ENCODE data around the gene RPS6KA3.
A peak's percentile ranks its signal among the peaks of the same experiment; 100 is the strongest.

RPS6KA3 gene

GRCh38 chrX:20159797-20160385 lies 106.8 kb downstream of the RPS6KA3 start:
- CTCF ChIA-PET: no interaction called here
- POLR2A ChIA-PET: no interaction called here
- no peaks in the 10 kb centered on the region for H3K4me1 ChIP-seq (ENCODE audit: control extremely low read depth in 1 of 4, control insufficient read depth in 4 of 4, insufficient read depth in 4 of 4, low read length in 3 of 4)

DNA sequence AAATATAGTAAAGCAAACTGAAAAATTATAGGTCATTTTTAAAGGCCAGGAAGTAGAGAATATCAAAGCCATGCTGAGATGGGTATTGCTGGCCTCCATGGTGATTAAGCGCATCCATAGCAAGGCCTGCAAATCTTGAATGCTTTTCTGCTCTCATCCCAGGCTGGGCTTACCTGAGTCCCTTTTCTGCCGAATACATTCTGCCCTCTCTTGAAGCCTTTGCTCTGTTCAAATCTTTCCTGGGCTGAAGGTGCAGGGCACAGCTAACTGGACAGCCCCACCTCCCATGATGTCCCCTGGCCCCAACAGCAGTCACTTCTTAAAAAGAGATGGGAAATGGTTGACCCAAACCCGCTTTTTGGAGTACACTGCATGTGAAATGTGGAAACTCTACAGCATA lies 115.0 kb downstream of the RPS6KA3 start:
- Histone ChIP-seq H3K27me3 (replicated peaks in 2 of 5; ENCODE audit: control insufficient read depth in 4 of 5, insufficient read depth in 5 of 5, low read length in 4 of 5) (peaks cover 0 to 32% (median 0%) of the 10 kb centered on the region in 5 experiments), H3K36me3 (ENCODE audit: control insufficient read depth in 4 of 4, insufficient read depth in 4 of 4, low read length in 3 of 4) (peaks cover 10 to 40% (median 22%) of the 10 kb centered on the region in 4 experiments), H3K27ac (ENCODE audit: insufficient read depth in 1 of 2, low read depth in 1 of 2, low read length in 2 of 2, poor library complexity in 1 of 2, severe bottlenecking in 2 of 2) (no peak overlapping the region), H3K4me1 (ENCODE audit: control extremely low read depth in 1 of 4, control insufficient read depth in 4 of 4, insufficient read depth in 4 of 4, low read length in 3 of 4) (no peaks in the 10 kb centered on the region), H3K9me3 (ENCODE audit: control extremely low read depth in 1 of 5, control insufficient read depth in 4 of 5, insufficient read depth in 2 of 5, low read depth in 1 of 5, low read length in 4 of 5) (peaks cover 0 to 2% (median 0%) of the 10 kb centered on the region in 5 experiments), H3K4me3 (ENCODE audit: control insufficient read depth in 1 of 7, extremely low read depth in 1 of 7, insufficient read depth in 4 of 7, low read depth in 2 of 7, low read length in 6 of 7) (no peak overlapping the region)
- POLR2A ChIA-PET: no interaction called here
- CTCF ChIA-PET: no interaction called here
- DNase-seq: no peak
- WGBS (ENCODE audit: insufficient coverage): 91% methylated on average over 2 of the region's 3 CpGs

More at GRCh38 chrX:20159797-20160385, 106.8 kb downstream of the RPS6KA3 start:
- Histone ChIP-seq H3K9me3 (ENCODE audit: control extremely low read depth in 1 of 5, control insufficient read depth in 4 of 5, insufficient read depth in 2 of 5, low read depth in 1 of 5, low read length in 4 of 5) (no peaks in the 10 kb centered on the region), H3K27me3 (replicated peaks in 2 of 5; ENCODE audit: control insufficient read depth in 4 of 5, insufficient read depth in 5 of 5, low read length in 4 of 5) (peaks cover 0 to 29% (median 0%) of the 10 kb centered on the region in 5 experiments), H3K27ac (ENCODE audit: insufficient read depth in 1 of 2, low read depth in 1 of 2, low read length in 2 of 2, poor library complexity in 1 of 2, severe bottlenecking in 2 of 2) (no peak overlapping the region), H3K36me3 (ENCODE audit: control insufficient read depth in 4 of 4, insufficient read depth in 4 of 4, low read length in 3 of 4) (peaks cover 2 to 50% (median 19%) of the 10 kb centered on the region in 4 experiments), H3K4me3 (ENCODE audit: control insufficient read depth in 1 of 7, extremely low read depth in 1 of 7, insufficient read depth in 4 of 7, low read depth in 2 of 7, low read length in 6 of 7) (no peak overlapping the region)
- DNase-seq: no peak
- WGBS (ENCODE audit: insufficient coverage): 77% methylated on average over 4 of the region's 4 CpGs

GRCh38 chrX:20149326-20149725 lies 117.4 kb downstream of the RPS6KA3 start:
- CTCF ChIA-PET: no interaction called here
- POLR2A ChIA-PET: no interaction called here
- 94% methylated on average over 2 of the region's 2 CpGs for WGBS (ENCODE audit: insufficient coverage)
- H3K4me3 ChIP-seq (ENCODE audit: control insufficient read depth in 1 of 7, extremely low read depth in 1 of 7, insufficient read depth in 4 of 7, low read depth in 2 of 7, low read length in 6 of 7): no peak overlapping the region
- peaks cover 5 to 21% (median 12%) of the 10 kb centered on the region in 4 experiments for H3K36me3 ChIP-seq (ENCODE audit: control insufficient read depth in 4 of 4, insufficient read depth in 4 of 4, low read length in 3 of 4)
- peaks cover 0 to 2% (median 0%) of the 10 kb centered on the region in 5 experiments for H3K9me3 ChIP-seq (ENCODE audit: control extremely low read depth in 1 of 5, control insufficient read depth in 4 of 5, insufficient read depth in 2 of 5, low read depth in 1 of 5, low read length in 4 of 5)
- peaks cover 0 to 4% (median 0%) of the 10 kb centered on the region in 4 experiments for H3K4me1 ChIP-seq (ENCODE audit: control extremely low read depth in 1 of 4, control insufficient read depth in 4 of 4, insufficient read depth in 4 of 4, low read length in 3 of 4)
- H3K27me3 ChIP-seq (replicated peaks in 2 of 5; ENCODE audit: control insufficient read depth in 4 of 5, insufficient read depth in 5 of 5, low read length in 4 of 5): peaks cover 0 to 25% (median 0%) of the 10 kb centered on the region in 5 experiments
- no peak for DNase-seq
- H3K27ac ChIP-seq (ENCODE audit: insufficient read depth in 1 of 2, low read depth in 1 of 2, low read length in 2 of 2, poor library complexity in 1 of 2, severe bottlenecking in 2 of 2): no peak overlapping the region

DNA sequence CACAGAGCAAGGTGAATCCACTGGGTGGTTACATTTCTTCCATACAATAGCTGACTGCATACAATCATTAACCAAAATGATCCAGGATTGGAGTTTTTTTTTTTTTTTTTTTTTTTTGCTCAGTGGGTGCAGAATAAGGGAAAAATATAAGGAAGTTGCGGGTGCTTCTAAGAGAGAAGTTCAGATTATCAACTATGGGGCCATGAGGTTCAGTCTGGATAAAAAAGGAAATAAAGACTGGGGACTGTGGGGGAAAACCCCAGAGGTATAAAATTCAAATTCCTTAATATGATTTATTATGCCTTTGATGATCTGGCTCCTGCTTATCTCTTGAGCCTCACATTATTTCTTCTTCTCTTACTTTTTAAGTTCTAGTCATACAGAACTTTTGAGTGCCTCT lies 119.1 kb downstream of the RPS6KA3 start:
- Histone ChIP-seq H3K27me3 (replicated peaks in 2 of 5; ENCODE audit: control insufficient read depth in 4 of 5, insufficient read depth in 5 of 5, low read length in 4 of 5) (peaks cover 0 to 25% (median 0%) of the 10 kb centered on the region in 5 experiments), H3K27ac (ENCODE audit: insufficient read depth in 1 of 2, low read depth in 1 of 2, low read length in 2 of 2, poor library complexity in 1 of 2, severe bottlenecking in 2 of 2) (no peak overlapping the region), H3K4me3 (ENCODE audit: control insufficient read depth in 1 of 7, extremely low read depth in 1 of 7, insufficient read depth in 4 of 7, low read depth in 2 of 7, low read length in 6 of 7) (no peak overlapping the region), H3K36me3 (ENCODE audit: control insufficient read depth in 4 of 4, insufficient read depth in 4 of 4, low read length in 3 of 4) (peaks cover 2 to 15% (median 9%) of the 10 kb centered on the region in 4 experiments), H3K4me1 (ENCODE audit: control extremely low read depth in 1 of 4, control insufficient read depth in 4 of 4, insufficient read depth in 4 of 4, low read length in 3 of 4) (peaks cover 0 to 4% (median 0%) of the 10 kb centered on the region in 4 experiments), H3K9me3 (ENCODE audit: control extremely low read depth in 1 of 5, control insufficient read depth in 4 of 5, insufficient read depth in 2 of 5, low read depth in 1 of 5, low read length in 4 of 5) (peaks cover 0 to 2% (median 0%) of the 10 kb centered on the region in 5 experiments)
- DNase-seq: peak in 1 of 3 donors; percentile 22
- WGBS (ENCODE audit: insufficient coverage): 88% methylated on average over 1 of the region's 1 CpG
- POLR2A ChIA-PET: interaction anchor here (0.6 kb wide), 1 partner anchor 220 kb away, joined by 3 read pairs; no protein-coding TSS in a partner anchor
- CTCF ChIA-PET: no interaction called here

DNA sequence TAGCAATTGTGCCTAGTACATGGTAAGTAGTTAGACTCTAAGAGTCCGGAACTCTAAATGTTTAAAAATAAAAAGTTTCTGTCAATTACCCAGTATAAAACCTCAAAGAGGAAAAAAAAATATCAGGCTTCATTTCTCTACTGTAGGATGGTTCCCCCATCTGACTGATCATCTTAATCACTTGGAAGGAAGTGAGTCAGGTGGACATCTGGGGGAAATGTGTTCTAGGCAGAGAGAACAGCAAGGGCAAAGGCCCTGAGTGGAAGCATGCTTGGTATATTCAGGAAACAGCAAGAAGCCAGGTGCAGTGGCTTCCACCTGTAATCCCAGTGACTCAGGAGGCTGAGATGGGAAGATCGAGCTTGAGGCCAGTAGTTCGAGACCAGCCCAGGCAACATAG lies 122.2 kb downstream of the RPS6KA3 start:
- H3K36me3 ChIP-seq (ENCODE audit: control insufficient read depth in 4 of 4, insufficient read depth in 4 of 4, low read length in 3 of 4): peaks cover 0 to 5% (median 1%) of the 10 kb centered on the region in 4 experiments
- H3K4me1 ChIP-seq (ENCODE audit: control extremely low read depth in 1 of 4, control insufficient read depth in 4 of 4, insufficient read depth in 4 of 4, low read length in 3 of 4): peaks cover 9 to 18% (median 10%) of the 10 kb centered on the region in 4 experiments
- DNase-seq: peak; percentile 5 to 59 (median 45)
- H3K9me3 ChIP-seq (ENCODE audit: control extremely low read depth in 1 of 5, control insufficient read depth in 4 of 5, insufficient read depth in 2 of 5, low read depth in 1 of 5, low read length in 4 of 5): peaks cover 0 to 2% (median 0%) of the 10 kb centered on the region in 5 experiments
- no peak overlapping the region for H3K4me3 ChIP-seq (ENCODE audit: control insufficient read depth in 1 of 7, extremely low read depth in 1 of 7, insufficient read depth in 4 of 7, low read depth in 2 of 7, low read length in 6 of 7)
- H3K27me3 ChIP-seq (replicated peaks in 2 of 5; ENCODE audit: control insufficient read depth in 4 of 5, insufficient read depth in 5 of 5, low read length in 4 of 5): peaks cover 0 to 18% (median 0%) of the 10 kb centered on the region in 5 experiments
- no peak overlapping the region for H3K27ac ChIP-seq (ENCODE audit: insufficient read depth in 1 of 2, low read depth in 1 of 2, low read length in 2 of 2, poor library complexity in 1 of 2, severe bottlenecking in 2 of 2)
- ChIA-PET CTCF (no interaction called here), POLR2A (no interaction called here)
- WGBS (ENCODE audit: insufficient coverage): no CpG with 5 or more reads among the region's 3 CpGs

GRCh38 chrX:20143561-20143960 lies 123.1 kb downstream of the RPS6KA3 start:
- Histone ChIP-seq H3K27ac (ENCODE audit: insufficient read depth in 1 of 2, low read depth in 1 of 2, low read length in 2 of 2, poor library complexity in 1 of 2, severe bottlenecking in 2 of 2) (no peak overlapping the region), H3K36me3 (ENCODE audit: control insufficient read depth in 4 of 4, insufficient read depth in 4 of 4, low read length in 3 of 4) (peaks cover 0 to 12% (median 0%) of the 10 kb centered on the region in 4 experiments), H3K27me3 (replicated peaks in 2 of 5; ENCODE audit: control insufficient read depth in 4 of 5, insufficient read depth in 5 of 5, low read length in 4 of 5) (peaks cover 0 to 11% (median 0%) of the 10 kb centered on the region in 5 experiments), H3K9me3 (ENCODE audit: control extremely low read depth in 1 of 5, control insufficient read depth in 4 of 5, insufficient read depth in 2 of 5, low read depth in 1 of 5, low read length in 4 of 5) (peaks cover 0 to under 1% (median 0%) of the 10 kb centered on the region in 5 experiments), H3K4me3 (ENCODE audit: control insufficient read depth in 1 of 7, extremely low read depth in 1 of 7, insufficient read depth in 4 of 7, low read depth in 2 of 7, low read length in 6 of 7) (no peak overlapping the region), H3K4me1 (ENCODE audit: control extremely low read depth in 1 of 4, control insufficient read depth in 4 of 4, insufficient read depth in 4 of 4, low read length in 3 of 4) (peaks cover 11 to 21% (median 13%) of the 10 kb centered on the region in 4 experiments)
- WGBS (ENCODE audit: insufficient coverage): no CpG with 5 or more reads among the region's 2 CpGs
- DNase-seq: peak; percentile 18 to 45 (median 34)
- ChIA-PET POLR2A (no interaction called here), CTCF (no interaction called here)

DNA sequence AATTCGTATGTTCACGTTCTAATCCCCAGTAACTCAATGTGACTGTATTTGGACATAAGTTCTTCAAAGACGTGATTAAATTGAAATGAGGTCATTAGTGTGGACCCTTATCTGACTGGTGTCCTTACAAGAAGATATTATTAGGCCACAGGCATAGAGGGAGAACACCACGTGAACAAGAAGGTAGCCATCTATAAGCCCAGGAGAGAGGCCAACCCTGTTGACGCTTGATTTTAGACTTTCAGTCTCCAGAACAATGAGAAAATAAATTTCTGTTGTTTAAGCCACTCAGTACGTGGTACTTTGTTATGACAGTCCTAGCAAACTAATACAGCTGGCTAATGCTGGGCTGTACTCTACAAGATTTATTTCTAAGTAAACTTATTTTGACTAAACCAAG lies 123.6 kb downstream of the RPS6KA3 start:
- Histone ChIP-seq H3K36me3 (ENCODE audit: control insufficient read depth in 4 of 4, insufficient read depth in 4 of 4, low read length in 3 of 4) (peaks cover 0 to 15% (median 2%) of the 10 kb centered on the region in 4 experiments), H3K4me3 (ENCODE audit: control insufficient read depth in 1 of 7, extremely low read depth in 1 of 7, insufficient read depth in 4 of 7, low read depth in 2 of 7, low read length in 6 of 7) (no peak overlapping the region)
- WGBS (ENCODE audit: insufficient coverage): 81% methylated on average over 5 of the region's 6 CpGs

More for the DNA sequence above, 123.6 kb downstream of the RPS6KA3 start:
- ChIA-PET CTCF (no interaction called here), POLR2A (no interaction called here)
- Histone ChIP-seq H3K4me1 (ENCODE audit: control extremely low read depth in 1 of 4, control insufficient read depth in 4 of 4, insufficient read depth in 4 of 4, low read length in 3 of 4) (peaks cover 11 to 21% (median 13%) of the 10 kb centered on the region in 4 experiments), H3K9me3 (ENCODE audit: control extremely low read depth in 1 of 5, control insufficient read depth in 4 of 5, insufficient read depth in 2 of 5, low read depth in 1 of 5, low read length in 4 of 5) (no peaks in the 10 kb centered on the region), H3K27me3 (replicated peaks in 2 of 5; ENCODE audit: control insufficient read depth in 4 of 5, insufficient read depth in 5 of 5, low read length in 4 of 5) (peaks cover 0 to 7% (median 0%) of the 10 kb centered on the region in 5 experiments), H3K27ac (ENCODE audit: insufficient read depth in 1 of 2, low read depth in 1 of 2, low read length in 2 of 2, poor library complexity in 1 of 2, severe bottlenecking in 2 of 2) (no peak overlapping the region)
- DNase-seq: no peak

Data from common myeloid progenitor, CD34-positive (primary cell).